ENCODE measurements around the gene DSP. TPM values are rescaled to one million over a fixed set of nuclear protein-coding genes. Genes with fewer than 3 reads are reported as not detected.

Gene DSP
- total and polyA plus RNA-seq, 10 donors, result 0.72 to 27.6 (median 15.0) TPM

- peaks cover 4 to 100% (median 87%) of the 10 kb centered on the region in 6 donors for H3K36me3 ChIP-seq
- intact Hi-C loops (cut with DNase I; ENCODE audit: low total_unique reads), result no loop called here
Measured at GRCh38 chr6:7604506-7604905, 63.0 kb downstream of the DSP start.

GRCh38 chr6:7615611-7616383, 74.3 kb downstream of the DSP start:
- 28 to 41% (median 33%) methylated on average over 7 of the region's 7 CpGs for WGBS, 5 donors
- intact Hi-C loops (cut with DNase I; ENCODE audit: low total_unique reads), result loop anchor here (5.0 to 10.0 kb wide), 2 partner anchors 201 to 338 kb away; no protein-coding TSS in a partner anchor
- H3K4me1 ChIP-seq, result peaks cover 6 to 29% (median 20%) of the 10 kb centered on the region in 6 donors
- no peak for TF ChIP-seq POLR2AphosphoS5 (IDR thresholded peaks at IDR 0.05)
- peak; percentile 41 to 79 (median 69) for TF ChIP-seq CTCF (IDR thresholded peaks at IDR 0.05 in 8 of 11, conservative IDR thresholded peaks at IDR 0.05 in 3 of 11)
- TF ChIP-seq POLR2A (IDR thresholded peaks at IDR 0.05), result no peak
- peaks cover 0 to 35% (median 14%) of the 10 kb centered on the region in 6 donors for H3K36me3 ChIP-seq
- no peak for DNase-seq
- no peak overlapping the region for H3K4me3 ChIP-seq
- no peaks in the 10 kb centered on the region for H3K9me3 ChIP-seq
- H3K27me3 ChIP-seq (replicated peaks in 1 of 7), result no peaks in the 10 kb centered on the region
- H3K27ac ChIP-seq, result no peak overlapping the region

More at GRCh38 chr6:7604506-7604905, 63.0 kb downstream of the DSP start:
- no peaks in the 10 kb centered on the region for H3K4me1 ChIP-seq
- H3K27me3 ChIP-seq (replicated peaks in 1 of 7), result no peaks in the 10 kb centered on the region
- no peak for DNase-seq
- TF ChIP-seq POLR2AphosphoS5 (IDR thresholded peaks at IDR 0.05) (no peak), POLR2A (IDR thresholded peaks at IDR 0.05) (no peak), CTCF (IDR thresholded peaks at IDR 0.05 in 8 of 11, conservative IDR thresholded peaks at IDR 0.05 in 3 of 11) (no peak)
- 66 to 96% (median 86%) methylated on average over 2 of the region's 2 CpGs for WGBS, 5 donors
- H3K27ac ChIP-seq, result no peak overlapping the region
- no peaks in the 10 kb centered on the region for H3K9me3 ChIP-seq
- H3K4me3 ChIP-seq, result no peak overlapping the region

- Histone ChIP-seq H3K4me1 (peaks cover 6 to 29% (median 20%) of the 10 kb centered on the region in 6 donors), H3K27me3 (replicated peaks in 1 of 7) (no peaks in the 10 kb centered on the region), H3K4me3 (peak overlapping the region in 1 of 8 donors; percentile 15), H3K27ac (peak overlapping the region in 4 of 8 donors; percentile 18 to 70 (median 32)), H3K9me3 (no peaks in the 10 kb centered on the region), H3K36me3 (peaks cover 0 to 12% (median 2%) of the 10 kb centered on the region in 6 donors)
- intact Hi-C loops (cut with DNase I; ENCODE audit: low total_unique reads), result loop anchor here (5.0 to 10.0 kb wide), 2 partner anchors 203 to 341 kb away; no protein-coding TSS in a partner anchor
- TF ChIP-seq POLR2AphosphoS5 (IDR thresholded peaks at IDR 0.05) (peak in 2 of 3 donors; percentile 17 to 51), CTCF (IDR thresholded peaks at IDR 0.05 in 8 of 11, conservative IDR thresholded peaks at IDR 0.05 in 3 of 11) (no peak)
- DNase-seq, result no peak
- WGBS, 5 donors, result 16 to 29% (median 28%) methylated on average over 12 of the region's 12 CpGs
Measured at GRCh38 chr6:7617801-7618764, 76.6 kb downstream of the DSP start.

Data from spleen (tissue), 11 donors.